Fibroblast of gingiva (primary cell): ENCODE data around the gene BAZ2B.
"Not testable (repeated sequence)": the region's sequence is repeated elsewhere in the genome, so short reads cannot be mapped to it uniquely, and the experiment has no call there.

Experiments used
- DNase-seq: peaks from one replicate; pipeline ENCODE4 v3.0.0-alpha.2; 2011; ENCODE audit warnings: low read depth

The BAZ2B gene, protein sequence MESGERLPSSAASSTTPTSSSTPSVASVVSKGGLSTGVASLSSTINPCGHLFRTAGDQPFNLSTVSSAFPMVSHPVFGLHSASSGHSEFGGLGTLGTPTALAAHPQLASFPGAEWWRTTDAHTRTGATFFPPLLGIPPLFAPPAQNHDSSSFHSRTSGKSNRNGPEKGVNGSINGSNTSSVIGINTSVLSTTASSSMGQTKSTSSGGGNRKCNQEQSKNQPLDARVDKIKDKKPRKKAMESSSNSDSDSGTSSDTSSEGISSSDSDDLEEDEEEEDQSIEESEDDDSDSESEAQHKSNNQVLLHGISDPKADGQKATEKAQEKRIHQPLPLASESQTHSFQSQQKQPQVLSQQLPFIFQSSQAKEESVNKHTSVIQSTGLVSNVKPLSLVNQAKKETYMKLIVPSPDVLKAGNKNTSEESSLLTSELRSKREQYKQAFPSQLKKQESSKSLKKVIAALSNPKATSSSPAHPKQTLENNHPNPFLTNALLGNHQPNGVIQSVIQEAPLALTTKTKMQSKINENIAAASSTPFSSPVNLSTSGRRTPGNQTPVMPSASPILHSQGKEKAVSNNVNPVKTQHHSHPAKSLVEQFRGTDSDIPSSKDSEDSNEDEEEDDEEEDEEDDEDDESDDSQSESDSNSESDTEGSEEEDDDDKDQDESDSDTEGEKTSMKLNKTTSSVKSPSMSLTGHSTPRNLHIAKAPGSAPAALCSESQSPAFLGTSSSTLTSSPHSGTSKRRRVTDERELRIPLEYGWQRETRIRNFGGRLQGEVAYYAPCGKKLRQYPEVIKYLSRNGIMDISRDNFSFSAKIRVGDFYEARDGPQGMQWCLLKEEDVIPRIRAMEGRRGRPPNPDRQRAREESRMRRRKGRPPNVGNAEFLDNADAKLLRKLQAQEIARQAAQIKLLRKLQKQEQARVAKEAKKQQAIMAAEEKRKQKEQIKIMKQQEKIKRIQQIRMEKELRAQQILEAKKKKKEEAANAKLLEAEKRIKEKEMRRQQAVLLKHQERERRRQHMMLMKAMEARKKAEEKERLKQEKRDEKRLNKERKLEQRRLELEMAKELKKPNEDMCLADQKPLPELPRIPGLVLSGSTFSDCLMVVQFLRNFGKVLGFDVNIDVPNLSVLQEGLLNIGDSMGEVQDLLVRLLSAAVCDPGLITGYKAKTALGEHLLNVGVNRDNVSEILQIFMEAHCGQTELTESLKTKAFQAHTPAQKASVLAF (N-terminal part only)

GRCh38 chr2:159616286-159616701, at the start of gene BAZ2B:
TSS of gene BAZ2B (minus strand) at chr2:159616548. CDS start at chr2:159478719, 137,829 bp downstream.
- DNase-seq = peak; percentile 72

DNA sequence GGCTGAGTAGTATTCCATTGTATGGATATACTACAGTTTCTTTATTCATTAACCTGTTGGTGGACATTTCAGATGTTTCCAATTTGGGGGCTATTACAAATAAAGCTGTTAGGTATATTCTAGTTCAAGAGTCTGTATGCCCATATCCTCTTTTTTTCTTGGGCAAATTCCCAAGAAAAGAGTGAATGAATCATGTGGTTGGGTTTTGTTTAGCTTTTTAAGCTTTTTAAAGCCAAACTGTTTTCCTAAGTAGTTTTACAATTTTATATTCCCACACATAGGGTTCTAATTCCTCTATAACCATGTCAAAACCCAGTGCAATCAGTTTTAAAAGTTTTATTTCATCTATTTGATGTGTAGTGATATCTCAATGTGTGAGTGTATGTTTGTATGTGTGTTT, 44.9 kb upstream of the BAZ2B start:
- DNase-seq = no peak

- DNase-seq = peak; percentile 72
Measured at GRCh38 chr2:159658881-159659873, 42.8 kb upstream of the BAZ2B start.

DNA sequence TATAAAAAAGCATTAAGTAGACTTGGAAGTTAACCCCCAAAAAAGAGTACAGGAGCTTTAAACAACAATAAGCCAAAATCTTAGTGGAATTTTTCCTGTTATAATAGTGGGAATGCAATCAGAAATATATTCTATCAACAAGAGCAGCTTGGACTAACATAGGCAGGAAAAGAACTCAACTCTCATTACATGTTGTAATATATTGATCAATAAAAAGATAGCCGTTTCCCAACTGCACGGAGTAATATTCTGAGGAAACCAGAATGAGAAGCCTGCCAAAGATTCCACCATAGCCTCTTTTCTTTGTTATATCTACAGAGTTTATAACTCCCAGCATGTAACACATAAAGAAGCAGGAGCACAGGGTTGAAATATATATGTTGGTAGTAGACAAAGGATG, 37.6 kb upstream of the BAZ2B start:
- DNase-seq = no peak

DNA sequence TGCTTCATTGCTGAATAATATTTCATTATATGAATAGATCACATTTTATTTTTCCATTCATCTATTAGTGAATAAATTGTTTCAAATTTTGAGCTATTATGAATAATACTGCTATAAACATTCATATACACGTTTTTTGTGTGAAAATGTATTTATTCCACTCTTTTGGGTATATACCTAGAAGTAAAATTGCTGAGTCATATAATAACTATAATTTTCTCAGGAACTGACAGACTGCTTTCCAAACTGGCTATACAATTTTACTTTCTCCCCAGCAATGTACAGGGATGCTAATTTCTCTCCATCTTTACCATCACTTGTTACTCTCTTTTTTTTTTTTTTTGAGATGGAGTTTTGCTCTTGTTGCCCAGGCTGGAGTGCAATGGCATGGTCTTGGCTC, 35.5 kb upstream of the BAZ2B start:
- DNase-seq = no peak

- no peak for DNase-seq
Measured at GRCh38 chr2:159650574-159650973, 34.2 kb upstream of the BAZ2B start.

GRCh38 chr2:159648643-159649042, 32.3 kb upstream of the BAZ2B start:
- no peak for DNase-seq

- no peak for DNase-seq
Measured at GRCh38 chr2:159647667-159648066, 31.3 kb upstream of the BAZ2B start.

GRCh38 chr2:159640176-159640575, 23.8 kb upstream of the BAZ2B start:
- DNase-seq = no peak

DNA sequence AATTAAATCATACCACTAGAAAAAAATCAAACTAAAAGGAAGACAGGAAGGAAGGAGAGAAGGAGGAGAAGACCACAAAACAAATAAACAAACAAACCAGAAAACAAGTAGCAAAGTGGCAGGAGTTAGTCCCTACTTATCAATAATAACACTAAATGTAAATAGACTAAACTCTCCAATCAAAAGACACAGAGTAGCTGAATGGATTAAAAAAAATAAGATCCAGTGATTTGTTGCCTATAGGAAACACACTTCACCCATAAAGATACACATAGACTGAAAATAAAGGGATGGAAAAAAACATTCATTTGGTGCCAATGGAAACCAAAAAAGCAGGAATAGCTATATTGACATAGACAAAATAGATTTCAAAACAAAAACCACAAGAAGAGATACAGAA, 23.4 kb upstream of the BAZ2B start:
- DNase-seq = no peak

- DNase-seq = no peak
Measured at GRCh38 chr2:159639071-159639470, 22.7 kb upstream of the BAZ2B start.

- peak; percentile 16 for DNase-seq
Measured at GRCh38 chr2:159637988-159638501, 21.7 kb upstream of the BAZ2B start.

DNA sequence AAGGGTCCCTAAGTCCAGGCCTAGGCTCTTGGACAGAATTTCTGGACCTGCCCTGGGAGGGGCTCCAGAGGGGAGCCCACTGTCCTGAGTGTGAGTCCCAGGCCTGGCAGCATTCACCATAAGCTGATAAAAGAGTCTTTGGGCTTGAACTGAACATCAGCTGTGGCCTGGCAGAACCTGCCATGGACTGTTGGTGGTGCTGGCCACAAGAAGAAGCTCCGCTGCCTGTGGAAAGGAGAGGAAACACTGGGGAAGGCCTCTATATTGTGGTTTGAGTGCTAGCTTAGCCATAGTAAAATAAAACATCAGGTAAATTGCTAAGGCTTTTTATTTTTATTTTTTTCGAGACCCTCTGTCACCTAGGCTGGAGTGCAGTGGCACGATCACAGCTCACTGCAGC, 20.9 kb upstream of the BAZ2B start:
- DNase-seq = no peak

DNA sequence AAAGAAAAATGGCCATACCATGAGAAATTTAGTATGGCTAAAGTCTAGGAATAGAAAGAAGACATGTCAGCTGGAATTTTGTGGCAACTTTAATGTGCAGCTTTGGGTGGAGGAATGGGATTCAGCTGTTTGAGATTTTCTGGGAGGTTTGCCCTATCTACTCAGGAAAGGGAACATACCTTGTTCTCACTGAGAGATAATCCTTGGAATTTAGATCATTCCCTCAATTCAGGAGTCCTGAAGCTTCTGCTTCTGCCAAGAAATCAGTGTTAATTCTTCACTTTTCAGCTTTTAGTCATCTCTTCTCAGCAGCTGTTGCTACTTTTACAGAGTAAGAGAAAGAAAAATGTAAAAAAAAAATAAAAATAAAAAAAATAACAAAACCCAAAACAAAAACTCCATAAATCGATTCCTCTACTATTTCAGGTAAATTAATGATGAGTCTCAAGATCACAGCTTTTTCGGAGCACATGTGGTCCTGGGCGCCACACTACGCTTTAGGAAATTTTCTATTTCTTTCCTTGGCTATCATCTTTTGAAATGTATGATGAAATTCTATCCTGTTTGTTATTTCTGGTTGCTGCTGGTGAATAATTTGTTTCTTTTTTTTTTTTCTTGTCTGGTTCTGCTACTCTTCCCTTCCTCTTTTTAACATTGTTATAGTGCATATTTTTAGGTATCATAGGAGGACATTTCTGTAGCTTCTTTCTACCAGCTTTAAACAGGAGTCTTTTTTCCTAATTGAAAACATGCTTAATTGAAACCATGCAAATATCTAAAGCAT, 18.9 kb upstream of the BAZ2B start:
- no peak for DNase-seq

DNA sequence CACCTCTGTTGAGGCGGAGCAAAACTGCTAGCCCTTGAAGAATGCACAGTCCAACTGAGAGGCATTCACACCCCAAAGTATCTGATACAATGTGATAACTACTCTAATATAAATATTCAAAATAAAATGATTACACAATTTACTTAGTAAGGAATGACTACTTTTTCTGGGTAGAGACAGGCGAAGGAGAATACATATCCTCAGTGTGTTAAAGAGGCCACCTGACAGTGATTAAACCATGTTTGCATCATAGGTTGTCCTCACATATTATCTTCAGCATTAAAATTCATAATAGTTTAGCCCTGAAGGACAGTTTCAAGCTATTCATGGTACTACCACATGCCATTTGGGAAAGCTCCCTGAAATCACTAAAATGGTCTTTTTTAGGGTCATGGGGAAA, 16.9 kb upstream of the BAZ2B start:
- DNase-seq = no peak

DNA sequence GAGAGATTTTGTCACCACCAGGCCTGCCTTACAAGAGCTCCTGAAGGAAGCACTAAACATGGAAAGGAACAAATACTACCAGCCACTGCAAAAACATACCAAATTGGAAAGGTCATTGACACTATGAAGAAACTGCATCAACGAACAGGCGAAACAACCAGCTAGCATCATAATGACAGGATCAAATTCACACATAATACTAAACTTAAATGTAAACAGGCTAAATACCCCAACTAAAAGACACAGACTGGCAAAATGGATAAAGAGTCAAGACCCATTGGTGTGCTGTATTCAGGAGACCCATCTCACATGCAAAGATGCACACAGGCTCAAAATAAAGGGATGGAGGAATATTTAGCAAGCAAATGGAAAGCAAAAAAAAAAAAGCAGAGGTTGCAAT, 9.3 kb upstream of the BAZ2B start:
- DNase-seq = not testable (repeated sequence)

GRCh38 chr2:159623436-159623835, 7.1 kb upstream of the BAZ2B start:
- DNase-seq = no peak

- DNase-seq = no peak
Measured at GRCh38 chr2:159622966-159623365, 6.6 kb upstream of the BAZ2B start.

DNA sequence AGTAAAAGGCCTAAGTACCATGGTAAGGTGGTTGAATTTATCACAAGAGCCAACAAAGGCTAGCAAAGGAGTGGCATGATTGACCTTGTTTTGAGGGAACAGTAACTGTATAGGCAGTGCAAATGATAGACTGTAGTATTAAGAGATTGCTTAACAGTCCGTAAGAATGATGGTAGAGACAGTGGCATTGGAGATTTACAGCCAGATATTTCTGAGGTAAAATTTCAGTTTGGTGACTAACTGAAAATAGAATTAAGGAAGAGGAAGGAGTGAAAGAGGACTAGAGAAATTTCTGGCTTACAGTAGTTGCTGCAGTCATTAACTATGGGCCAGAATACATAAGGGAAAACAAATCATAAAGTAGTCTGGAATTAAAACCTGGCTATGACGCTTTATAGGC, 4.4 kb upstream of the BAZ2B start:
- no peak for DNase-seq

GRCh38 chr2:159617646-159618045, 1.3 kb upstream of the BAZ2B start:
- peak; percentile 27 for DNase-seq
